ENCODE data around the gene PLOD3.

PLOD3 gene

GRCh38 chr7:101179713-101180112, 37.7 kb downstream of the PLOD3 start:
- DNase-seq: no peak

GRCh38 chr7:101179117-101179516, 38.3 kb downstream of the PLOD3 start:
- DNase-seq: no peak

GRCh38 chr7:101177644-101178043, 39.7 kb downstream of the PLOD3 start:
- DNase-seq: no peak

- no peak for DNase-seq
Observed at GRCh38 chr7:101175664-101176063, 41.7 kb downstream of the PLOD3 start.

- DNase-seq: no peak
Observed at GRCh38 chr7:101174322-101174854, 43.0 kb downstream of the PLOD3 start.

GRCh38 chr7:101173752-101174244, 43.6 kb downstream of the PLOD3 start:
- peak; percentile 63 to 76 (median 71) for DNase-seq

- DNase-seq: peak; percentile 73 to 89 (median 86)
Observed at GRCh38 chr7:101172854-101173751, 44.3 kb downstream of the PLOD3 start.

- no peak for DNase-seq
Observed at GRCh38 chr7:101172005-101172853, 45.2 kb downstream of the PLOD3 start.

- peak in 1 of 3 donors; percentile 50 for DNase-seq
Observed at GRCh38 chr7:101171442-101171837, 45.9 kb downstream of the PLOD3 start.

GRCh38 chr7:101170617-101171441, 46.6 kb downstream of the PLOD3 start:
- DNase-seq: peak; percentile 55 to 59 (median 56)

- peak; percentile 74 to 86 (median 83) for DNase-seq
Observed at GRCh38 chr7:101169838-101170551, 47.4 kb downstream of the PLOD3 start.

GRCh38 chr7:101169110-101169837, 48.1 kb downstream of the PLOD3 start:
- DNase-seq: no peak

- DNase-seq: no peak
Observed at GRCh38 chr7:101168412-101169049, 48.9 kb downstream of the PLOD3 start.

GRCh38 chr7:101167645-101168411, 49.6 kb downstream of the PLOD3 start:
- DNase-seq: no peak

- DNase-seq: peak in 2 of 3 donors; percentile 46 to 62
Observed at GRCh38 chr7:101166909-101167644, 50.3 kb downstream of the PLOD3 start.

- no peak for DNase-seq
Observed at GRCh38 chr7:101166648-101166908, 50.8 kb downstream of the PLOD3 start.

- no peak for DNase-seq
Observed at GRCh38 chr7:101165958-101166647, 51.3 kb downstream of the PLOD3 start.

Measured in suppressor macrophage treated with lipopolysaccharide for 1 hour (primary cell).